SKM-1 (cell line): ENCODE results near the gene PTPRN2.

Source experiments
- DNase-seq: peaks from one replicate; lab custom pipeline; 2025; ENCODE audit not compliant: unreplicated experiment; lab: John Stamatoyannopoulos, UW

PTPRN2 gene

GRCh38 chr7:157890921-157891401 lies 696.7 kb downstream of the PTPRN2 start:
- DNase-seq = no peak

- DNase-seq = no peak
These were observed 698.1 kb downstream of the PTPRN2 start for GRCh38 chr7:157889480-157889879.

GRCh38 chr7:157888579-157888978 lies 699.0 kb downstream of the PTPRN2 start:
- no peak for DNase-seq

- DNase-seq = no peak
These were observed 700.2 kb downstream of the PTPRN2 start for GRCh38 chr7:157887400-157887799.

GRCh38 chr7:157886711-157887110 lies 700.9 kb downstream of the PTPRN2 start:
- DNase-seq = no peak

- no peak for DNase-seq
These were observed 701.4 kb downstream of the PTPRN2 start for GRCh38 chr7:157886266-157886665.

GRCh38 chr7:157885140-157885539 lies 702.5 kb downstream of the PTPRN2 start:
- no peak for DNase-seq

GRCh38 chr7:157884461-157885062 lies 703.1 kb downstream of the PTPRN2 start:
- DNase-seq = no peak

GRCh38 chr7:157881048-157881771 lies 706.4 kb downstream of the PTPRN2 start:
- no peak for DNase-seq

- DNase-seq = no peak
These were observed 708.2 kb downstream of the PTPRN2 start for GRCh38 chr7:157879391-157879790.

- no peak for DNase-seq
These were observed 710.1 kb downstream of the PTPRN2 start for GRCh38 chr7:157877298-157878090.

- DNase-seq = no peak
These were observed 710.9 kb downstream of the PTPRN2 start for GRCh38 chr7:157876469-157877285.

GRCh38 chr7:157875230-157876179 lies 712.1 kb downstream of the PTPRN2 start:
- no peak for DNase-seq

- DNase-seq = no peak
These were observed 712.8 kb downstream of the PTPRN2 start for GRCh38 chr7:157874870-157875229.

- no peak for DNase-seq
These were observed 713.3 kb downstream of the PTPRN2 start for GRCh38 chr7:157874208-157874816.

- no peak for DNase-seq
These were observed 714.0 kb downstream of the PTPRN2 start for GRCh38 chr7:157873664-157874063.

- DNase-seq = no peak
These were observed 714.4 kb downstream of the PTPRN2 start for GRCh38 chr7:157873181-157873580.

GRCh38 chr7:157872447-157872846 lies 715.2 kb downstream of the PTPRN2 start:
- DNase-seq = no peak

- no peak for DNase-seq
These were observed 715.9 kb downstream of the PTPRN2 start for GRCh38 chr7:157871681-157872080.
